Muscle layer of colon (tissue), 2 donors: ENCODE data around the gene PRF1.

Experiments
- H3K27ac ChIP-seq: one replicate; pipeline ENCODE4 v1.7.0; 2013; ENCODE audit warnings: low read depth, mild to moderate bottlenecking, low read length, moderate library complexity
- H3K27me3 ChIP-seq, 2 donors: one replicate each; pipeline ENCODE4 v1.7.0; 2013; ENCODE audit warnings: low read length in 2 of 2, mild to moderate bottlenecking in 2 of 2; ENCODE audit not compliant: insufficient read depth in 2 of 2, control insufficient read depth in 1 of 2
- H3K36me3 ChIP-seq: one replicate; pipeline ENCODE4 v1.7.0; 2013; ENCODE audit warnings: mild to moderate bottlenecking, low read length; ENCODE audit not compliant: insufficient read depth
- H3K4me1 ChIP-seq: one replicate; pipeline ENCODE4 v1.7.0; 2013; ENCODE audit warnings: mild to moderate bottlenecking, low read length; ENCODE audit not compliant: insufficient read depth
- H3K4me3 ChIP-seq, 2 donors: one replicate each; pipeline ENCODE4 v1.7.0; 2013; ENCODE audit warnings: low read length in 2 of 2, low read depth in 1 of 2, mild to moderate bottlenecking in 1 of 2, moderate library complexity in 1 of 2
- H3K9ac ChIP-seq: one replicate; pipeline ENCODE4 v1.7.0; 2013; ENCODE audit warnings: low read length
- H3K9me3 ChIP-seq: one replicate; pipeline ENCODE4 v1.7.0; 2013; ENCODE audit warnings: mild to moderate bottlenecking, low read length
- donor health status: abdominal sarcoma.
- donor health status: Adenocarcinoma of cecum.

Gene PRF1

GRCh38 chr10:70599319-70599718 is 3.2 kb downstream of the PRF1 start:
- no peak overlapping the region for H3K4me3 ChIP-seq
- H3K27ac ChIP-seq, result no peak overlapping the region
- no peaks in the 10 kb centered on the region for H3K9me3 ChIP-seq
- H3K27me3 ChIP-seq, result no peaks in the 10 kb centered on the region
- H3K9ac ChIP-seq, result no peak overlapping the region
- no peaks in the 10 kb centered on the region for H3K4me1 ChIP-seq
- H3K36me3 ChIP-seq, result no peaks in the 10 kb centered on the region

DNA sequence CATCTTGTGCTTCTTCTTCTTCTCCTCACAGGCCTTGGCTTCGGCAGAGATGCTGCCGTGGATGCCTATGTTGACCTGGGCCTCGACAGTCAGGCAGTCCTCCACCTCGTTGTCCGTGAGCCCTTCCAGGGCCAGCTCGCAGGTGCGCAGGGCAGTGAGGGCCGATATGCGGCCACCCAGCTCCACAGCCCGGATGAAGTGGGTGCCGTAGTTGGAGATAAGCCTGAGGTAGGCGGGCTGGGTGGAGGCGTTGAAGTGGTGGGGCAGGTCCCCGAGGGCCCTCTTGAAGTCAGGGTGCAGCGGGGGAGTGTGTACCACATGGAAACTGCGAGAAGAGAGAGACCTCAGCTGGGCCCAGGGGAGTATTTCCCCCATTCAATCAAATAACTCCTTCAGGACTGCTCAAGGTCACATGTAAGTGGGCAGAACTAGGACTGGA is 3.7 kb downstream of the PRF1 start:
- Histone ChIP-seq H3K9me3 (no peaks in the 10 kb centered on the region), H3K4me3 (no peak overlapping the region), H3K4me1 (no peaks in the 10 kb centered on the region), H3K27ac (no peak overlapping the region), H3K36me3 (no peaks in the 10 kb centered on the region), H3K9ac (no peak overlapping the region), H3K27me3 (no peaks in the 10 kb centered on the region)

DNA sequence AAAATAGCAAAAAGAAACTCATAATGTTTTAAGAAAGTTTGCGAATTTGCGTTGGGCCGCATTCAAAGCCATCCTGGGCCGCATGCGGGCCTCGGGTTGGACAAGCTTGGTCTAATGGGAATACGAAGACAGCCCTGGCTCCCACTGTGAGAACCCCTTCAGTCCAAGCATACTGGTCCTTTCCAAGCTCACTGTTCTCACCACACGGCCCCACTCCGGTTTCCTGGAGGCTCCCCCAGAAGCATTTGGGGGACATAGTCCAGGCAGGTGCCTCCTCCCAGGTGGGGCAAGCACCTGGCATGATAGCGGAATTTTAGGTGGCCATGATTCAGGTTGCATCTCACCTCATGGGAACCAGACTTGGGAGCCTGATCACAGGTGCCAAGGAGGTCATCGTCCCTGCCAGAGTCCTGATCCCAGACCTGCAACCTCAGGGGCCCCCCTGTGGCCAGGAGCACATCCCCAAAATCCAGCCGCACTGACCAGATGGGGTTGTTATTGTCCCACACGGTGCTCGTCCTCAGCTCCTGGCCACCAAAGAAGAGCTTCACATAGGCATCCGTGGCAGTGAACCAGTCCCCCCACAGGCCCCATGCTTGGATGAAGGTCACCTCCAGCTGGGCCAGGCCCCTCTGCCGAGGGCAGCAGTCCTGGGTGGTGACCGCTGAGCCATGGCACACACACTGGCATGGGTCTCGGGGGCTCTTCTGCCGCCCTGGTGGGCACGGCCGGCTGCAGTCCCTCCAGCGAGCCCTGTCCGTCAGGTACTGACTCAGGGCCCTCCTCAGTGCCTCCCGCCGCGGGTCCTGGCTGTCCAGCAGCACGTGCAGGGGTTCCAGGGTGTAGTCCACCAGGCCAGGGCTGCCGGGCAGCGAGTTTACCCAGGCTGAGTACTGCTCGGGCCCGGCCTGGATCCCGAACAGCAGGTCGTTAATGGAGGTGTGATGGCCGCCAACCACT is 4.4 kb downstream of the PRF1 start:
- Histone ChIP-seq H3K27me3 (no peaks in the 10 kb centered on the region), H3K9me3 (no peaks in the 10 kb centered on the region), H3K4me3 (no peak overlapping the region), H3K36me3 (no peaks in the 10 kb centered on the region), H3K4me1 (no peaks in the 10 kb centered on the region), H3K27ac (no peak overlapping the region), H3K9ac (no peak overlapping the region)

- no peaks in the 10 kb centered on the region for H3K4me1 ChIP-seq
- no peaks in the 10 kb centered on the region for H3K27me3 ChIP-seq
- no peaks in the 10 kb centered on the region for H3K36me3 ChIP-seq
- no peak overlapping the region for H3K27ac ChIP-seq
- no peaks in the 10 kb centered on the region for H3K9me3 ChIP-seq
- no peak overlapping the region for H3K9ac ChIP-seq
- no peak overlapping the region for H3K4me3 ChIP-seq
These were observed 5.4 kb downstream of the PRF1 start for GRCh38 chr10:70596860-70597809.

DNA sequence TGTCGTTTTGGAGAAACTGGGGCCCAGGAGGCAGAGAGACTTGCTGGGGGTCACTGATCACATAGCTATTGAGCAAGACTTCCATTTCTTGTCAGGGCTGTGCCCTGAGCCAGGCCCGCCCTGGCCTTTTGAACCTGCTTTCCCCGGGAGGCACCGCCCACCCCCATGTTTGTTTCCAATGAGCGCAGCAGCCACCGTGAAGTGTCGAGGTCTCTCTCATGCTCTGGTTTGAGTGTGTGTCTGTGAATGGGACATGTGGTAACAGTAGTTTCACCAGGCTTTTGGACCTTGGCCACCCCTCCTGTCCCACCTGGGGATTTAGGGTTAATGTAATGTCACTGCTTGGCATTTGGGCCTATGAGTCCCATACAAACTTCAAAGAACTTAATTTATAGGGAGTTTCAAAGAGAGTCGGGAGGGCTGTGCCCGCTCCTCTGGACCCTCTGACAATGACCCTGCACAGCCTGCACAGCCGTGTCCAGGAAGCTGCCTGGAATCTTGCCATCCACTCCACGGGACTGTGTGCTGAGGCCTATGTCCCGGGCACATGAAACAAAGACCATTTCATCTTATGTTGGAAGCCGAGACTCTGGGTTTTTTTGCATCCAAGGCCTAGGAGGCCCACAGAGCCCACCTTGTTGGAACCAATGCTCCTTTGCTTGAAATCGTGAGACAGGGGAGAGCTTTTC is 6.3 kb downstream of the PRF1 start:
- no peaks in the 10 kb centered on the region for H3K4me1 ChIP-seq
- no peak overlapping the region for H3K9ac ChIP-seq
- no peaks in the 10 kb centered on the region for H3K9me3 ChIP-seq
- no peak overlapping the region for H3K27ac ChIP-seq
- no peak overlapping the region for H3K4me3 ChIP-seq
- H3K36me3 ChIP-seq, result no peaks in the 10 kb centered on the region
- H3K27me3 ChIP-seq, result no peaks in the 10 kb centered on the region

DNA sequence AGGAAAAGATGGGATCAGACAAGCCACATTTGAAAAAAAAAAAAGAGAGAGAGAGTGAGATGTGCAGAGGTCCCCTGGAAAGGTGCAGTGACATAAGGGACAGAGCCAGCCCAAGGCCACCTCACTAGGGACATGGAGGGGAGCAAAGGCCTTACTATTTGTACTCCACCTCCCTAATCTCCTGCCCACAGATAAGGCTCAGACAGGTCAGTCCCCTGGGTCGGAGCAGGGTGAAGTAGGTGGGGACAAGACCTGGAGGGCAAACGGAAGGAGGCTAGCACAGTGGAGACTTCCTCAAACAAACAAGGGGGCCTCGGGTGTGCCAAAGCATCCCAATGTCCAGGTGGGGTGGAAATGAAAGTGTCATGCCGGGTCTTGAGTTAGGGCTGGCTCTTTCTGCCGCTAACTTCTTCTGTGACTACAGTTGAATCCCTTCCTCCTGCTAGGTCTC is 7.0 kb downstream of the PRF1 start:
- no peak overlapping the region for H3K4me3 ChIP-seq
- H3K27ac ChIP-seq, result no peak overlapping the region
- no peaks in the 10 kb centered on the region for H3K4me1 ChIP-seq
- no peaks in the 10 kb centered on the region for H3K9me3 ChIP-seq
- no peak overlapping the region for H3K9ac ChIP-seq
- H3K36me3 ChIP-seq, result no peaks in the 10 kb centered on the region
- no peaks in the 10 kb centered on the region for H3K27me3 ChIP-seq

DNA sequence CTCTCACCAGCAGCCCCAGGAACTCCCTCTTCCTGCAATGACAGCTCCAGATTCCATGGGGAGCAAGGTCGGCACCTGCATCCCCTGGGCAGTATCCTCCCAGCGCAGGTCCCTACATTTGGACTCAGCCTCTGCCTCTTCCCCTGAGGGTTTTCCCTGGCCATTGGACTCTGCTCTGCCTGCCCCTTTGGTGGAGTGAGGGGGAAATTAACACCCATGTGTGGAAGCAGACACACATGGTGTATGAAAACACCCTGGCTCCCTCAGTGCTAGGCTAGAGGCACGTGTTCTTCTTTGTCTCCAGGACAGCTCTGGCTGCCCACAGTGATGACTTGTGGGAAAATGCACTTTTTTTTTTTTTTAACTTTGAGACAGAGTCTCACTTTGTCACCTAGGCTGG is 8.4 kb downstream of the PRF1 start:
- no peaks in the 10 kb centered on the region for H3K9me3 ChIP-seq
- H3K9ac ChIP-seq, result no peak overlapping the region
- H3K27ac ChIP-seq, result no peak overlapping the region
- no peak overlapping the region for H3K4me3 ChIP-seq
- no peaks in the 10 kb centered on the region for H3K27me3 ChIP-seq
- no peaks in the 10 kb centered on the region for H3K4me1 ChIP-seq
- H3K36me3 ChIP-seq, result no peaks in the 10 kb centered on the region

DNA sequence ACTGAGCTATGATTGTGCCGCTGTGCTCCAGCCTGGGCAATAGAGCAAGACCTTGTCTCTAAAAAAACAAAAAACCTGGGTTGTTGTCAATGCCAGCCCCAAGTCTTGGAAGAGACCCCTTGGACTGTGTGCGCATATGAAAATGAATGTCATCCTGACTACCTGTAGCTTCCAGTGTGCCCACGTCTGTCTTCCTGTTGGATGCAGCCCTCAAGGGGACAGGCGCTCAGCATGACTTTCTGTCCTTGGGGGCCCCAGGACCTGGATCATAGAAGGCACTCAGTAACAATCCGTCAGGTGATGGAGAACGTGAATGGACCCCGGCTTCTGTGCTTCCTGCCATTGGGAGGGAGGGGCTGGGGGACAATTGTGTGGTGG is 9.0 kb downstream of the PRF1 start:
- H3K9ac ChIP-seq, result no peak overlapping the region
- no peaks in the 10 kb centered on the region for H3K36me3 ChIP-seq
- no peak overlapping the region for H3K4me3 ChIP-seq
- no peaks in the 10 kb centered on the region for H3K4me1 ChIP-seq
- no peak overlapping the region for H3K27ac ChIP-seq
- H3K27me3 ChIP-seq, result no peaks in the 10 kb centered on the region
- H3K9me3 ChIP-seq, result no peaks in the 10 kb centered on the region

DNA sequence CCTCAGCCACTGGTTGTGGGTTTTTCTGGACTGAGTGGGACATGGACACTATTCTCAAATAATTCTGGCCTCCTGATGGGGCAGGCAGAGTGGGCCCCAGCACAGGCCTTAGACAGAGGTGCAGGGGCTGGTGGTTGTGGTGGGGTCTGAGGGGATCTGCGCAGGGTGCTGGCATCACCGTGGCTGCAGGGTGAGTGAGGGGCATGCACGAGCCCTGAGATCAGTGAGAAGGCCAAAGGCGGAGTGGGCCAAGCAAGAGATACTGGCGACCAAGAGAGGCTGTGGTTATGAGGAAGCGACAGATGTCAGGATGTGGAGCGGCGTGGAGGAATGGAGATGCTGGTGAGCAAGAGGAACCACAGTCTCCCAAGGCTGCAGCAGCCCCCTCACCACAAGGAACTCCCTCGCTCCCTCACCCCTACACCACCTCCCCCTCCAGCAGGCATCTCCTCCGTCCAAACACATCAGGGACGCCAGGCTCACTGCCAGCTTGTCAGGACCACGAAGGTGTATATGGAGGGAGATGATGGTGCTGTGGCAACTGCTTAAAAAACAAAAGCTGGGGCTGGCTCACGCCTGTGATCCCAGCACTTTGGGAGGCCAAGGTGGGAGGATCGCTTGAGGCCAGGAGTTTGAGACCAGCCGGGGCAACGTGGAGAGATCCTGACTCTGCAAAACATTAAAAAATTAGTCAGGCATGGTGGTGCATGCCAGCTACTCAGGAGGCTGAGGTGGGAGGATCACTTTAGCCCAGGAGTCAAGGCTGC is 9.6 kb downstream of the PRF1 start:
- H3K36me3 ChIP-seq, result no peaks in the 10 kb centered on the region
- H3K27me3 ChIP-seq, result no peaks in the 10 kb centered on the region
- no peak overlapping the region for H3K4me3 ChIP-seq
- H3K9me3 ChIP-seq, result no peaks in the 10 kb centered on the region
- no peak overlapping the region for H3K27ac ChIP-seq
- H3K9ac ChIP-seq, result no peak overlapping the region
- no peaks in the 10 kb centered on the region for H3K4me1 ChIP-seq

DNA sequence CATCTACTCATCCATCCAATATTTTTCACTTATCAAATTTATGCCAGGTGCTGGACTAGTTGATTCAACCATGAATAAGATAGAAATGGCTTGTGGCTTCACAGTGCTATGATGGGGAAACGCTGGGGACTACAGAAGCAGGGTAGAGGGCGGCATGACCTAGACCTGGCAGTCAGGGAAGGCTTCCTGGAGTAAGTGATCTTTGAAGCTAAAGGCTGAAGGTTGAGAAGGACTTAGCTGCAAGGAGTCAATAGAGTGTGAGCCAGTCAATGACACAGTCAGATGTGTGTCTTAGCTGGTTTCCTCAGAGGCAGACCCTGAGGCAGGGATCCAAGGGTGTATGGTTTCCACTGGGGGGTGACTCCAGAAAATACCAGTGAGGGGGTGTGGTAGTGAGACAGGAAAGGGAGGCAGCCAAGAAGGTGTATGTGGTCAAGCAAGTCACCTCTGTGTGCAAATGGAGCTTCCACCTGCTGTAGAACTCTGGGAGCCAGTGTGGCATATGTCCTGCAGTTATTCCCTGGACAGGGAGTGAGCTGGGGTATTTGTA is 10.3 kb downstream of the PRF1 start:
- Histone ChIP-seq H3K4me3 (no peak overlapping the region), H3K4me1 (no peaks in the 10 kb centered on the region), H3K36me3 (no peaks in the 10 kb centered on the region), H3K9me3 (no peaks in the 10 kb centered on the region), H3K27me3 (no peaks in the 10 kb centered on the region), H3K9ac (no peak overlapping the region), H3K27ac (no peak overlapping the region)
